Measurements from ENCODE around the gene JAG1. TPM values are rescaled to one million over a fixed set of nuclear protein-coding genes. Genes with fewer than 3 reads are reported as not detected.
A peak's percentile ranks its signal among the peaks of the same experiment; 100 is the strongest.

Gene JAG1
- total RNA-seq, 1 experiment from 2014 or later = 45.2 TPM

DNA sequence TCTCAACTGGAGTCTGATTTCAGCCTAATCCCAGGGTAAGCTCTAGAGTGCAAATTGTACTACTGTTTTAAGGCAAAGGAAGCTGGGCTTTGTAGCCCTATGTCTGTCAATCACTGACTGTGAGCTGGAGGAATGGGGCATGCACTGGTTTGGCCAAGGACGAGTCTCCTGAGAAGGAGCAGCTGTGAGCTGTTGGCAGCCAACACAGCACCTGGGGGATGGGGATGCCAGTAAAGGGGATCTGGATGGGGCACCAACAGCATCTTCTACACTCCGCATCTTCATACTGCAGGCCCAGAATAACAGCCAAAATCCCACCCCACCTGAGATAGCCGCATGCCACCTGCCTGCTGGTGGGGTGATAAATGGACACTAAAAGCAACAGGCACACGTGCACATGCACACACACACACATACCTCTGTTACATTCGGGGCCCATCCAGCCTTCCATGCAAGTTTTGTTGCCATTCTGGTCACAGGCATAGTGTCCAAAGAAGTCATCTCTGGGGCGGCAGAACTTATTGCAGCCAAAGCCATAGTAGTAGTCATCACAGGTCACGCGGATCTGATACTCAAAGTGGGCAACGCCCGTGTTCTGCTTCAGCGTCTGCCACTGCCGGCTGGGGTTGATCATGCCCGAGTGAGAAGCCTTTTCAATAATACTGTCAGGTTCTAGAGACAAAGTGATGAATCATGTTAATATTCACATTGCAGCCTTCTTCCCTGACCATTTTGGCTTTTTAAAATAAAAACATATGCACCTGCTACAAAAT lies 15.6 kb downstream of the JAG1 start:
- H3K36me3 Mint-ChIP-seq = peaks cover 82% of the 10 kb centered on the region
- POLR2A ChIA-PET = no interaction called here
- H3K4me1 Mint-ChIP-seq = peaks cover 94% of the 10 kb centered on the region
- no peak for TF ChIP-seq EMX1 (CRISPR knock-in tag; IDR thresholded peaks at IDR 0.05)
- TF ChIP-seq, protein P1, sequence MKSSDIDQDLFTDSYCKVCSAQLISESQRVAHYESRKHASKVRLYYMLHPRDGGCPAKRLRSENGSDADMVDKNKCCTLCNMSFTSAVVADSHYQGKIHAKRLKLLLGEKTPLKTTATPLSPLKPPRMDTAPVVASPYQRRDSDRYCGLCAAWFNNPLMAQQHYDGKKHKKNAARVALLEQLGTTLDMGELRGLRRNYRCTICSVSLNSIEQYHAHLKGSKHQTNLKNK (CRISPR knock-in tag; IDR thresholded peaks at IDR 0.05) = no peak
- TF ChIP-seq, protein P2, sequence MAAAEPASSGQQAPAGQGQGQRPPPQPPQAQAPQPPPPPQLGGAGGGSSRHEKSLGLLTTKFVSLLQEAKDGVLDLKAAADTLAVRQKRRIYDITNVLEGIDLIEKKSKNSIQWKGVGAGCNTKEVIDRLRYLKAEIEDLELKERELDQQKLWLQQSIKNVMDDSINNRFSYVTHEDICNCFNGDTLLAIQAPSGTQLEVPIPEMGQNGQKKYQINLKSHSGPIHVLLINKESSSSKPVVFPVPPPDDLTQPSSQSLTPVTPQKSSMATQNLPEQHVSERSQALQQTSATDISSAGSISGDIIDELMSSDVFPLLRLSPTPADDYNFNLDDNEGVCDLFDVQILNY (CRISPR knock-in tag; IDR thresholded peaks at IDR 0.05) = no peak
- TF ChIP-seq ZNF396 (CRISPR knock-in tag; IDR thresholded peaks at IDR 0.05; ENCODE audit: borderline replicate concordance) = no peak
- no peak for TF ChIP-seq IRF2 (CRISPR knock-in tag; IDR thresholded peaks at IDR 0.05; ENCODE audit: borderline replicate concordance, low read depth)
- TF ChIP-seq RELA (CRISPR knock-in tag; IDR thresholded peaks at IDR 0.05; ENCODE audit: borderline replicate concordance) = no peak
- TF ChIP-seq FOXJ3 (CRISPR knock-in tag; IDR thresholded peaks at IDR 0.05; ENCODE audit: borderline replicate concordance) = no peak
- TF ChIP-seq, protein P3, sequence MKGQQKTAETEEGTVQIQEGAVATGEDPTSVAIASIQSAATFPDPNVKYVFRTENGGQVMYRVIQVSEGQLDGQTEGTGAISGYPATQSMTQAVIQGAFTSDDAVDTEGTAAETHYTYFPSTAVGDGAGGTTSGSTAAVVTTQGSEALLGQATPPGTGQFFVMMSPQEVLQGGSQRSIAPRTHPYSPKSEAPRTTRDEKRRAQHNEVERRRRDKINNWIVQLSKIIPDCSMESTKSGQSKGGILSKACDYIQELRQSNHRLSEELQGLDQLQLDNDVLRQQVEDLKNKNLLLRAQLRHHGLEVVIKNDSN (CRISPR knock-in tag; IDR thresholded peaks at IDR 0.05) = no peak
- CTCF ChIA-PET = interaction anchor here (0.8 to 1.6 kb wide), 3 partner anchors 9 to 547 kb away, joined by 3 to 6 read pairs (median 4); no protein-coding TSS in a partner anchor
- ATAC-seq = no peak
- no peaks in the 10 kb centered on the region for H3K27me3 Mint-ChIP-seq (ENCODE audit: low read depth)
- H3K4me3 Mint-ChIP-seq = no peak overlapping the region
- no peak for DNase-seq (ENCODE audit: low spot score)
- H3K9me3 Mint-ChIP-seq = no peaks in the 10 kb centered on the region
- peak overlapping the region; percentile 75 for H3K27ac Mint-ChIP-seq

DNA sequence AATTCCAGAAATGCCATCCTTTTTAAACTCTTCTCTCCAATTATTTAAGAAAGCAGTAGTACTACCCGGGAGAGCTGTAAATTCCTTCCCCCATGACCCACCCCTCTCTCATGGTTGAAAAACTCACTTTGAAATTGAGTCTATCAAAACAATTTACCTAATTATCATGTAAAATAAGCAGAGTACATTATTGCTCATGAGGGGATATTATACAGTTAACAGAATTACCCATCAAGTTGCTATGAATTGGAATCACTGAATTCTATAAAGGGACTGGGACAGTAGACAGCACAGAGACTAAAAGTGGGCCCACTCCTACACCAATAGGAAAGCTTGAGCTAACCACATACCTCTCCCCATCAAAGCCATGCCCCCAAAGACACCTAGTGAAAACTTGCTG lies 16.3 kb downstream of the JAG1 start:
- H3K27me3 Mint-ChIP-seq (ENCODE audit: low read depth) = no peaks in the 10 kb centered on the region
- H3K36me3 Mint-ChIP-seq = peaks cover 74% of the 10 kb centered on the region
- H3K4me3 Mint-ChIP-seq = no peak overlapping the region
- TF ChIP-seq TCF7 (CRISPR knock-in tag; IDR thresholded peaks at IDR 0.05; ENCODE audit: low read depth) = no peak
- TF ChIP-seq MXD4 (CRISPR knock-in tag; IDR thresholded peaks at IDR 0.05; ENCODE audit: borderline replicate concordance) = no peak
- TF ChIP-seq, protein P4, sequence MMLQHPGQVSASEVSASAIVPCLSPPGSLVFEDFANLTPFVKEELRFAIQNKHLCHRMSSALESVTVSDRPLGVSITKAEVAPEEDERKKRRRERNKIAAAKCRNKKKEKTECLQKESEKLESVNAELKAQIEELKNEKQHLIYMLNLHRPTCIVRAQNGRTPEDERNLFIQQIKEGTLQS (CRISPR knock-in tag; conservative IDR thresholded peaks at IDR 0.05) = no peak
- TF ChIP-seq, protein P5, sequence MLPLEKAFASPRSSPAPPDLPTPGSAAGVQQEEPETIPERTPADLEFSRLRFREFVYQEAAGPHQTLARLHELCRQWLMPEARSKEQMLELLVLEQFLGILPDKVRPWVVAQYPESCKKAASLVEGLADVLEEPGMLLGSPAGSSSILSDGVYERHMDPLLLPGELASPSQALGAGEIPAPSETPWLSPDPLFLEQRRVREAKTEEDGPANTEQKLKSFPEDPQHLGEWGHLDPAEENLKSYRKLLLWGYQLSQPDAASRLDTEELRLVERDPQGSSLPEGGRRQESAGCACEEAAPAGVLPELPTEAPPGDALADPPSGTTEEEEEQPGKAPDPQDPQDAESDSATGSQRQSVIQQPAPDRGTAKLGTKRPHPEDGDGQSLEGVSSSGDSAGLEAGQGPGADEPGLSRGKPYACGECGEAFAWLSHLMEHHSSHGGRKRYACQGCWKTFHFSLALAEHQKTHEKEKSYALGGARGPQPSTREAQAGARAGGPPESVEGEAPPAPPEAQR (CRISPR knock-in tag; IDR thresholded peaks at IDR 0.05) = no peak
- no peak for TF ChIP-seq ESRRA (CRISPR knock-in tag; IDR thresholded peaks at IDR 0.05; ENCODE audit: borderline replicate concordance)
- TF ChIP-seq, protein P6, sequence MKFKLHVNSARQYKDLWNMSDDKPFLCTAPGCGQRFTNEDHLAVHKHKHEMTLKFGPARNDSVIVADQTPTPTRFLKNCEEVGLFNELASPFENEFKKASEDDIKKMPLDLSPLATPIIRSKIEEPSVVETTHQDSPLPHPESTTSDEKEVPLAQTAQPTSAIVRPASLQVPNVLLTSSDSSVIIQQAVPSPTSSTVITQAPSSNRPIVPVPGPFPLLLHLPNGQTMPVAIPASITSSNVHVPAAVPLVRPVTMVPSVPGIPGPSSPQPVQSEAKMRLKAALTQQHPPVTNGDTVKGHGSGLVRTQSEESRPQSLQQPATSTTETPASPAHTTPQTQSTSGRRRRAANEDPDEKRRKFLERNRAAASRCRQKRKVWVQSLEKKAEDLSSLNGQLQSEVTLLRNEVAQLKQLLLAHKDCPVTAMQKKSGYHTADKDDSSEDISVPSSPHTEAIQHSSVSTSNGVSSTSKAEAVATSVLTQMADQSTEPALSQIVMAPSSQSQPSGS (CRISPR knock-in tag; IDR thresholded peaks at IDR 0.05; ENCODE audit: borderline replicate concordance, low read depth) = no peak
- no peak for TF ChIP-seq ZNF219 (CRISPR knock-in tag; IDR thresholded peaks at IDR 0.05; ENCODE audit: borderline replicate concordance)
- TF ChIP-seq GRHL2 (CRISPR knock-in tag; IDR thresholded peaks at IDR 0.05; ENCODE audit: insufficient replicate concordance, severe bottlenecking) = no peak
- TF ChIP-seq ZNF121 (CRISPR knock-in tag; IDR thresholded peaks at IDR 0.05) = no peak
- TF ChIP-seq ZNF263 (CRISPR knock-in tag; IDR thresholded peaks at IDR 0.05; ENCODE audit: low read depth) = no peak
- no peak for TF ChIP-seq ZNF396 (CRISPR knock-in tag; IDR thresholded peaks at IDR 0.05; ENCODE audit: borderline replicate concordance)
- TF ChIP-seq, protein P7, sequence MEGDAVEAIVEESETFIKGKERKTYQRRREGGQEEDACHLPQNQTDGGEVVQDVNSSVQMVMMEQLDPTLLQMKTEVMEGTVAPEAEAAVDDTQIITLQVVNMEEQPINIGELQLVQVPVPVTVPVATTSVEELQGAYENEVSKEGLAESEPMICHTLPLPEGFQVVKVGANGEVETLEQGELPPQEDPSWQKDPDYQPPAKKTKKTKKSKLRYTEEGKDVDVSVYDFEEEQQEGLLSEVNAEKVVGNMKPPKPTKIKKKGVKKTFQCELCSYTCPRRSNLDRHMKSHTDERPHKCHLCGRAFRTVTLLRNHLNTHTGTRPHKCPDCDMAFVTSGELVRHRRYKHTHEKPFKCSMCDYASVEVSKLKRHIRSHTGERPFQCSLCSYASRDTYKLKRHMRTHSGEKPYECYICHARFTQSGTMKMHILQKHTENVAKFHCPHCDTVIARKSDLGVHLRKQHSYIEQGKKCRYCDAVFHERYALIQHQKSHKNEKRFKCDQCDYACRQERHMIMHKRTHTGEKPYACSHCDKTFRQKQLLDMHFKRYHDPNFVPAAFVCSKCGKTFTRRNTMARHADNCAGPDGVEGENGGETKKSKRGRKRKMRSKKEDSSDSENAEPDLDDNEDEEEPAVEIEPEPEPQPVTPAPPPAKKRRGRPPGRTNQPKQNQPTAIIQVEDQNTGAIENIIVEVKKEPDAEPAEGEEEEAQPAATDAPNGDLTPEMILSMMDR (IDR thresholded peaks at IDR 0.05) = no peak
- TF ChIP-seq, protein P8, sequence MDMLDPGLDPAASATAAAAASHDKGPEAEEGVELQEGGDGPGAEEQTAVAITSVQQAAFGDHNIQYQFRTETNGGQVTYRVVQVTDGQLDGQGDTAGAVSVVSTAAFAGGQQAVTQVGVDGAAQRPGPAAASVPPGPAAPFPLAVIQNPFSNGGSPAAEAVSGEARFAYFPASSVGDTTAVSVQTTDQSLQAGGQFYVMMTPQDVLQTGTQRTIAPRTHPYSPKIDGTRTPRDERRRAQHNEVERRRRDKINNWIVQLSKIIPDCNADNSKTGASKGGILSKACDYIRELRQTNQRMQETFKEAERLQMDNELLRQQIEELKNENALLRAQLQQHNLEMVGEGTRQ (CRISPR knock-in tag; IDR thresholded peaks at IDR 0.05) = no peak
- TF ChIP-seq ELF4 (CRISPR knock-in tag; IDR thresholded peaks at IDR 0.05; ENCODE audit: low read depth) = no peak
- CTCF ChIA-PET = interaction anchor here (0.6 to 2.2 kb wide), 4 partner anchors 10 to 548 kb away, joined by 3 to 6 read pairs (median 4); no protein-coding TSS in a partner anchor
- H3K27ac Mint-ChIP-seq = peak overlapping the region; percentile 90
- H3K4me1 Mint-ChIP-seq = peaks cover 95% of the 10 kb centered on the region
- DNase-seq (ENCODE audit: low spot score) (no peak), ATAC-seq (peak; percentile 13; the same call in 1 of the 2 replicates)
- POLR2A ChIA-PET = interaction anchor here (0.7 kb wide), 1 partner anchor 10 kb away, joined by 6 read pairs; no protein-coding TSS in a partner anchor
- H3K9me3 Mint-ChIP-seq = no peaks in the 10 kb centered on the region
